OCI-LY7 (cell line): Measurements from ENCODE around the gene ZNF148. TPM values are rescaled to one million over a fixed set of nuclear protein-coding genes. Genes with fewer than 3 reads are reported as not detected.

Experiments
- BruUV-seq: library from RNA; stranded (reverse); fragments of 400-500 nt; replicated peaks from 2 replicates; lab custom pipeline; 2021; lab: Mats Ljungman, UMichigan
- CTCF ChIA-PET: fragments of 300-600 bp; sonication (Branson Sonifier 250); formaldehyde crosslinking; loops from one replicate; lab custom pipeline; 2022; ENCODE audit warnings: antibody characterized with exemption; ENCODE audit not compliant: unreplicated experiment; lab: Charles Lee
- POLR2A ChIA-PET: fragments of 300-600 bp; sonication (Branson Sonifier 250); formaldehyde crosslinking; loops from one replicate; lab custom pipeline; 2022; ENCODE audit warnings: antibody characterized with exemption; lab: Charles Lee
- DNase-seq: peaks from one replicate; pipeline ENCODE4 v3.0.0-alpha.2; 2015; ENCODE audit warnings: low spot score
- H2AFZ ChIP-seq: fragments of 200-600 bp; sonication (generic), shearing (Covaris generic); 2 replicates; pipeline ENCODE4 v1.6.1; 2014; ENCODE audit warnings: mild to moderate bottlenecking, antibody characterized with exemption, low read length, moderate library complexity
- H3K27ac ChIP-seq: fragments of 200-600 bp; sonication (generic); 2 replicates; pipeline ENCODE4 v1.5.1; 2014; ENCODE audit warnings: mixed run types, low read depth, mild to moderate bottlenecking, moderate library complexity, low read length, inconsistent platforms; ENCODE audit not compliant: poor library complexity, severe bottlenecking
- H3K36me3 ChIP-seq: fragments of 200-600 bp; sonication (generic); 2 replicates; pipeline ENCODE4 v1.6.1; 2014; ENCODE audit warnings: mild to moderate bottlenecking, antibody characterized with exemption, low read length, moderate library complexity, mixed read lengths; ENCODE audit not compliant: insufficient read depth
- H3K4me1 ChIP-seq: fragments of 200-600 bp; sonication (generic); 2 replicates; pipeline ENCODE4 v1.5.1; 2014; ENCODE audit warnings: mild to moderate bottlenecking, low read length; ENCODE audit not compliant: insufficient read depth, poor library complexity, severe bottlenecking
- H3K4me2 ChIP-seq: fragments of 200-600 bp; sonication (generic); 2 replicates; pipeline ENCODE4 v1.6.1; 2014; ENCODE audit warnings: mild to moderate bottlenecking, low read length
- H3K4me3 ChIP-seq: fragments of 200-600 bp; sonication (generic); 2 replicates; pipeline ENCODE4 v1.5.1; 2014; ENCODE audit warnings: mild to moderate bottlenecking, low read depth, low read length; ENCODE audit not compliant: poor library complexity, severe bottlenecking
- H3K79me2 ChIP-seq: fragments of 200-600 bp; sonication (generic); 2 replicates; pipeline ENCODE4 v1.6.1; 2016; ENCODE audit warnings: low read depth, mild to moderate bottlenecking, low read length, moderate library complexity, mixed read lengths; ENCODE audit not compliant: insufficient read depth
- H3K9me2 ChIP-seq: fragments of 200-600 bp; sonication (generic); 2 replicates; pipeline ENCODE4 v1.6.1; 2016; ENCODE audit warnings: mild to moderate bottlenecking, low read length, mixed read lengths; ENCODE audit not compliant: insufficient read depth
- H3K9me3 ChIP-seq: fragments of 200-600 bp; sonication (generic); 2 replicates; pipeline ENCODE4 v1.6.1; 2014; ENCODE audit warnings: mild to moderate bottlenecking, mixed run types, low read length, mixed read lengths
- H4K20me1 ChIP-seq: fragments of 200-600 bp; sonication (generic); 2 replicates; pipeline ENCODE4 v1.6.1; 2014; ENCODE audit warnings: mild to moderate bottlenecking, antibody characterized with exemption, low read length, moderate library complexity, mixed read lengths; ENCODE audit not compliant: insufficient read depth
- EZH2phosphoT487 ChIP-seq: fragments of 200-600 bp; sonication (generic); IDR thresholded peaks from 2 replicates; pipeline ENCODE4 v1.6.1; 2018; ENCODE audit warnings: low read depth, borderline replicate concordance, mild to moderate bottlenecking, mixed run types, antibody characterized with exemption, low read length, moderate library complexity, mixed read lengths
- intact Hi-C: fragments of 100-400 bp; cut with micrococcal nuclease; formaldehyde crosslinking; loops from one replicate; pipeline ENCODE4 v1.10.0; 2022; ENCODE audit not compliant: unreplicated experiment
- total RNA-seq, 2 experiments: library from RNA; depleted of rRNA in 1 of 2; stranded (reverse); fragments of >200 nt in 1 of 2; shearing (Covaris generic) in 1 of 2; gene quantifications; 2 replicates each; pipeline ENCODE4 v1.2.3, GENCODE V29; 2014 to 2022
- TF ChIP-seq, protein P1 (sequence below): fragments of 200-600 bp; sonication (generic); conservative IDR thresholded peaks from 2 replicates; pipeline ENCODE4 v1.5.1; 2014; ENCODE audit warnings: mild to moderate bottlenecking, antibody characterized with exemption, low read length, moderate library complexity, mixed read lengths

ZNF148 gene
- total RNA-seq, 2 experiments from 2014 or later, result 19.8 to 35.4 TPM

DNA sequence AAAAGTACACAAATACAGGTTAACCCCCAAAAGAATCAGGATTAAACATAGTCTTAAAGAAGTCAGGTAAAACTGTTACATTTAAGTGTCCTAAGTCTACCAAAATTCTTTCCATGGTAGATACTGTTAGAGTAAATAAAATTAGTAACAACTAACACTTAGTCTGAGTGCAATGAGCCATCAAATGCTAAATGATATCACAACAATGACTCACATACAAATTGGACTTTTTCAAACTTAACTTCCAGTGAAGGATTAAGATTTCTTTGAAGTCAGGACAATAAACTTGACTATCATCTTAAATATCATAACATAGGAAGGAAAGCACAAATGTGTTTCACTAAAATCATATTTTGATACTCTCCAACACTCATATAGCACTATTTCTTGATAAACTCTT, 43.9 kb downstream of the ZNF148 start:
- no peak for DNase-seq
- Histone ChIP-seq H3K4me2 (no peak overlapping the region), H3K36me3 (peaks cover 35% of the 10 kb centered on the region), H2AFZ (no peak overlapping the region), H3K27ac (no peak overlapping the region), H3K9me3 (peaks cover 10% of the 10 kb centered on the region), H3K4me3 (no peak overlapping the region), H4K20me1 (peaks cover 4% of the 10 kb centered on the region; the same call in 1 of the 2 replicates), H3K79me2 (peaks cover 68% of the 10 kb centered on the region), H3K4me1 (no peaks in the 10 kb centered on the region), H3K9me2 (no peaks in the 10 kb centered on the region)
- no peak for TF ChIP-seq EZH2phosphoT487
- TF ChIP-seq, protein P1, sequence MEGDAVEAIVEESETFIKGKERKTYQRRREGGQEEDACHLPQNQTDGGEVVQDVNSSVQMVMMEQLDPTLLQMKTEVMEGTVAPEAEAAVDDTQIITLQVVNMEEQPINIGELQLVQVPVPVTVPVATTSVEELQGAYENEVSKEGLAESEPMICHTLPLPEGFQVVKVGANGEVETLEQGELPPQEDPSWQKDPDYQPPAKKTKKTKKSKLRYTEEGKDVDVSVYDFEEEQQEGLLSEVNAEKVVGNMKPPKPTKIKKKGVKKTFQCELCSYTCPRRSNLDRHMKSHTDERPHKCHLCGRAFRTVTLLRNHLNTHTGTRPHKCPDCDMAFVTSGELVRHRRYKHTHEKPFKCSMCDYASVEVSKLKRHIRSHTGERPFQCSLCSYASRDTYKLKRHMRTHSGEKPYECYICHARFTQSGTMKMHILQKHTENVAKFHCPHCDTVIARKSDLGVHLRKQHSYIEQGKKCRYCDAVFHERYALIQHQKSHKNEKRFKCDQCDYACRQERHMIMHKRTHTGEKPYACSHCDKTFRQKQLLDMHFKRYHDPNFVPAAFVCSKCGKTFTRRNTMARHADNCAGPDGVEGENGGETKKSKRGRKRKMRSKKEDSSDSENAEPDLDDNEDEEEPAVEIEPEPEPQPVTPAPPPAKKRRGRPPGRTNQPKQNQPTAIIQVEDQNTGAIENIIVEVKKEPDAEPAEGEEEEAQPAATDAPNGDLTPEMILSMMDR, result no peak
- ChIA-PET POLR2A (no interaction called here), CTCF (no interaction called here)
- no TSS peak for BruUV-seq
- intact Hi-C loops, result no loop called here

DNA sequence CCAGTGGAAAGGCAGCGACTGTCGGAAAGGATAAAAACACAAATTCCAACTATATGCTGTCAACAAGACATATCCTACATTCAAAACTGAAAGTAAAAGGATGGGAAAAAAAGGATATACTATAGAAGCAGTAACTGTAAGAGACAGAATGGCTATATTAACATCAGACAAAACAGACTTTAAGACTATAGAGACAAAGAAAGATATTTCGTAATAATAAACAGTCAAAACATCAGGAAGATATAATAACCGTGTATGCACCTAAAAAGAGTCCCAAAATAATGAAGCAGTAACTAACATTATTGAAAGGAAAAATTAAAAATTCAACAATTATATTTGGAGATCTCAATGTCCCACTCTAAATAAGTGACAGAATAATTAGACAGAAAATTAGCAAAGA, 48.2 kb downstream of the ZNF148 start:
- CTCF ChIA-PET, result no interaction called here
- BruUV-seq, result no TSS peak
- TF ChIP-seq EZH2phosphoT487, result no peak
- TF ChIP-seq, protein P1, result no peak

DNA sequence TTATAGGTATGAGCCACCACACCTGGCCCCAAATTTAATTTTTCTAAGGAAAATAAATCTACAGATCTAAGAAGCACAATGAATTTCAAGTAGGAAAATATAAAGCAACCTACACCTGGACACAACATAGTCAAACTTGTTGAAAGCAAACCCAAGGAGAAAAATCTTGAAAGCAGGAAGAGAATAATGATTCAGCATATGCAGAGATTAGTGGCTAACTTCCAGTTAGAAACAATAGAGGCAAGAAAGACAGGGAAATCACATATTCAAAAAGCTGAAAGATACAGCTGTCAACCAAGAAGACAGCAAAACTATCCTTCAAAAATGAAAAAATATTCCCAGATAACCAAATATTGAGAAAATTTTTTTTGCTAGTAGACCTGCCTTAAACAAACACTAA, 49.4 kb downstream of the ZNF148 start:
- Histone ChIP-seq H3K9me3 (no peaks in the 10 kb centered on the region), H3K9me2 (no peaks in the 10 kb centered on the region), H3K36me3 (peaks cover 71% of the 10 kb centered on the region), H4K20me1 (no peaks in the 10 kb centered on the region), H3K4me1 (no peaks in the 10 kb centered on the region), H3K79me2 (peaks cover 20% of the 10 kb centered on the region; the same call in 1 of the 2 replicates), H3K4me3 (no peak overlapping the region), H2AFZ (no peak overlapping the region), H3K4me2 (no peak overlapping the region), H3K27ac (no peak overlapping the region)
- POLR2A ChIA-PET, result interaction anchor here (0.7 to 1.5 kb wide), 2 partner anchors 26 to 304 kb away, joined by 3 to 4 read pairs; no protein-coding TSS in a partner anchor
- BruUV-seq, result no TSS peak
- TF ChIP-seq EZH2phosphoT487, result no peak
- TF ChIP-seq, protein P1, result no peak
- CTCF ChIA-PET, result no interaction called here
- no peak for DNase-seq
- intact Hi-C loops, result no loop called here

More for the DNA sequence above, 48.2 kb downstream of the ZNF148 start:
- Histone ChIP-seq H4K20me1 (peaks cover 4% of the 10 kb centered on the region; the same call in 1 of the 2 replicates), H3K4me1 (no peaks in the 10 kb centered on the region), H3K79me2 (peaks cover 32% of the 10 kb centered on the region; the same call in 1 of the 2 replicates), H3K4me2 (no peak overlapping the region), H3K9me2 (no peaks in the 10 kb centered on the region), H3K4me3 (no peak overlapping the region), H2AFZ (no peak overlapping the region), H3K36me3 (peaks cover 61% of the 10 kb centered on the region), H3K9me3 (peaks cover 4% of the 10 kb centered on the region; the same call in 1 of the 2 replicates), H3K27ac (no peak overlapping the region)
- no peak for DNase-seq
- POLR2A ChIA-PET, result no interaction called here
- intact Hi-C loops, result no loop called here
